HG02642 (cell line): ENCODE measurements around the gene TERC.
A peak's percentile ranks its signal among the peaks of the same experiment; 100 is the strongest.

Experiments
- ATAC-seq: cut with Tn5 transposase; IDR thresholded peaks from one replicate; pipeline ENCODE4 v1.9.1; 2021; ENCODE audit warnings: mild to moderate bottlenecking; ENCODE audit not compliant: unreplicated experiment, poor library complexity

Gene TERC

DNA sequence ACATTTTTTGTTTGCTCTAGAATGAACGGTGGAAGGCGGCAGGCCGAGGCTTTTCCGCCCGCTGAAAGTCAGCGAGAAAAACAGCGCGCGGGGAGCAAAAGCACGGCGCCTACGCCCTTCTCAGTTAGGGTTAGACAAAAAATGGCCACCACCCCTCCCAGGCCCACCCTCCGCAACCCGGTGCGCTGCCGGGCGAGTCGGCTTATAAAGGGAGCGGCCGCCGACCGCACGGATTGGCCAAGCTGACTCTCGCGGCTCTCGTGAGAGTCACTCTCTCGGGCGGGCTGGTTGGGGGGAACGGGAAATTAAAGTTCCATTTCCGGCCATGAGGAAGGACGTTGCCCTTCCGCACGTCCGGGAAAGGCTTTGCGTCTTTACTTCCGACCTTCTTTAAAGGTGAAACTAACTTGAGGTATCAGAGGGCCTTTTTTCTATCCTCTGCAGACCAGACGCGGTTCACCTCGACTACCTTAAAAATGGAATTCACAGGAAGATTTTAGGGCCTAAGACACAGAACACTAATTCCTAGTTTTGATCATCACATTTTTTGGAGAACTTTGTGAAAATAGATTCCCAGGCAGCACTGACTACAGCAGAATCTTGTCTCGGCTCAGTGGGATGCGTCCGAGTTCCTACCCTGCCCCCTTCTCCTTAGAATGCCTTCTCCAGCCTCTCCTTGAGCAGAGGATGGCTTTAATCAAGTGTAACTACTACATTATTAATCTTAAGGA, at the start of gene TERC:
Gene TERC (minus strand): TSS at position 179 of the 731 bp plus-strand sequence.
- peak; percentile 81 for ATAC-seq

- ATAC-seq, result peak; percentile 92
Observed at GRCh38 chr3:169813757-169814517, 49.1 kb upstream of the TERC start.

- no peak for ATAC-seq
Observed at GRCh38 chr3:169813278-169813677, 48.4 kb upstream of the TERC start.

GRCh38 chr3:169812332-169813235, 47.7 kb upstream of the TERC start, which contains the start of the genes LRRC34 and LRRIQ4:
Gene LRRC34, minus strand, starts transcription at chr3:169812904. Its CDS starts 356 bp downstream, at chr3:169812548.
Gene LRRIQ4, plus strand, starts transcription at chr3:169812870. Its CDS starts 9,052 bp downstream, at chr3:169821922.
- peak; percentile 71 for ATAC-seq

DNA sequence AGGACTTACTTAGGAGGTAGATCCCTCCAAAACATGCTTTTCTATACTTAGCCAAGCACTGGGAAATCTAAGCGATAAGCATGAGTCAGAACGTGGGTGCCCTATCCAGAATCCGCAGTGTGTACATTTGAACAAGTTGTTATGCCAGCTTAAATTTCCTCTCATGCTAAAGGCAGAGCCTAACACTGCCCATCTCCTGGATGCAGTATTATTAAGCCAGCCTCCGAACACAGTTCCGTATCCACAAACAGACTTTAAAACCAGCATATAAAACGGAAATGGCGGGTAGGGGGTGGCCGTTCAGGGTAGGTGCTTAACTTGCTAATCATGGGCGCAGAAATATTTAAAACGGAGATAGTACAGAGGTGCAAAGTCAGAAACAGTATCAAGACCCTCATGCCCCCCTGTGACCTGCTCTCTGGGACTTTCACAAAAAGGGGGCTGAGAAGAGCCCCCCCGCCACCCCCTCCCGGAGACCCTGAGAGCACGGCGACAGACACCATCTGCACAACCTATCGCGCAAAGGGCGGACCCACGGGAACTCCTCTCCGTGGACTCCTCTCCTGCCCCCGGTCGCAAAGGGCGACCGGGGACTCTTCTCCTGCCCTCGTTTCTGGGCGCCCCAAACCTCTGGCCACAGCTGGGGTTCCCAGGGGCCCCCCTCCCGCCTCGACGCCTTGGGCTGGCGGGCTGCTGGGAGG, 46.9 kb upstream of the TERC start:
- peak; percentile 4 for ATAC-seq

DNA sequence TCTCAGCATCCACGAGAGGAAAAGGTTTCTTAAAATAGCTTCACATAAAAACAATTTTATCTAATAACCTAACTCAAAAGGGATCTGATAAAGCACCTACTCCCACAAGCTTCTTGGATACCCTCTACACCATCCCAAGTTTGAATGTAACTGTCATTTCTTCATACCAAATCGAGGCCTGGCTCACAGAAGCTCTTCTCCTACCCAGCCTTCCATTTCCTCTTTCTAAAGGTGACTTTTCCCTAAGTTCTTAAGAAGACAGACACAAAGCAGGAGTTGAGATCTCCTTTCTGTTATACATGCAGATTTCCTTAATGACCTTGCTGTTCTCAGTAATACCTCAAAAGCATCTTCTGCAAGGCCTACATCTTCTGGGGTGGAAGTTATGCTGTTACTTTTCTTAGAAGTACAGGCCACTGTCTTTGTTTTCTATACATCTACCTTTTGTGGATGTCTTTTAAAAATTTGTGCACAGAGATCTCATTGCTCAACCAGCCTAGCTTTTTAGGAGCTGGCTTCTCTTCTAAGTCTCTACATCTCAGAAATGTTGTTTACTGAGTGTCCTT, 44.5 kb upstream of the TERC start:
- ATAC-seq, result no peak

GRCh38 chr3:169804681-169805080, 39.8 kb upstream of the TERC start:
- ATAC-seq, result no peak

DNA sequence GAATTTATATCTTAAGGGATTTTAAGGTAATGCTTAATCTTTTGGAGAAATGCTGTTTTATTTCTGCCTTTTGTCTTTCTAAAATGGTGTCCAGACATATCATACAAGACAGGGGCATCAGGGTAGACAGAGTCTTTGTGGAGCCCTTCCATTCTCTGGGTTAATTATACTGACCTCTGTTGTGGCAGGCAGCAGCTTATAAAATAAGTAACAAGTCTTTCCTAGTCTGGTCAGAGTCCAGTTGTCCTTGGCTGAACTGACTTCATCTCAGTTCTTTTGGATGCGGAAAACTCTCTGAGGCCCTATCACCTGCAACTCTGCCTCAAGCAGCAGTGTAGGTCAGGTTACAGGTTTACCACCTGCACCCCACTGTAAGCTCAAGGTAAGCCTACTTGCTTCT, 27.5 kb upstream of the TERC start:
- ATAC-seq, result no peak

GRCh38 chr3:169790687-169791429, 26.0 kb upstream of the TERC start:
- no peak for ATAC-seq

- ATAC-seq, result no peak
Observed at GRCh38 chr3:169790219-169790618, 25.4 kb upstream of the TERC start.

DNA sequence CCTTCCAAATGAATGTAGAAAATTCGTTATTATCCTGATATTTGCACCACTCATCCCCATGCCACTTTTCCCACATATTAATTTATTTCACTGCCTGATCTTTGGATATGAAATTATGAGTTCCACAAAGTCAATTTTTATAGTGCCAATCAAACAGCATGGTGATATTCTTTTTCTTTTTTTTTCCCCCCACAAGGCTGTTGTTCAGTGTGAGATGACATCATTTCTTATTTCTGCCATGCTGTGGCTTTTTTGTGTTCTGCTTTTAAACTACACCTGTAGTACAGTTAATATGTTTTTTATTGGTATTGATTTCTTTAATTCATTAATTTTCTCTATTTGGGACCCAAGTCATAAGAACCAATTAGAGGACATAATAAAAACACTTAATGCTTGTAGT, 22.9 kb upstream of the TERC start:
- no peak for ATAC-seq

DNA sequence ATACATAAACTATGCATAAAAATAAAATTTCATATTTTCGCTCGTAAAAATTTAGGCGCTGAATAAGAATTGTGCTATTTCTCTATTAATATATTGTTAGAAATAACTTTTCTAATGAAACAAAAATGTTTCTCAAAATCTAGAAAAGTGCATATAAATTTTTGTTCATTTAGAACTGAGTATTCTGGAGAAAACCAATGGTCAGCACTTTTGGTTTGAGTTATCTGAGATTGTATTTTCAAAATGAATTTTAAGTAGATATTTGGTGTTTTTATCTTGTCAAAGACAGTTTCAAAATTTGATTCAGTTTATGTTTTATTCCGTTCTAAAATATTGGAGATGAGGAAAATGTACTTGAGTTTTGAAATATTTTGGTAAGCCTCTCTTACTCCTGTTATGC, 22.3 kb upstream of the TERC start:
- no peak for ATAC-seq

DNA sequence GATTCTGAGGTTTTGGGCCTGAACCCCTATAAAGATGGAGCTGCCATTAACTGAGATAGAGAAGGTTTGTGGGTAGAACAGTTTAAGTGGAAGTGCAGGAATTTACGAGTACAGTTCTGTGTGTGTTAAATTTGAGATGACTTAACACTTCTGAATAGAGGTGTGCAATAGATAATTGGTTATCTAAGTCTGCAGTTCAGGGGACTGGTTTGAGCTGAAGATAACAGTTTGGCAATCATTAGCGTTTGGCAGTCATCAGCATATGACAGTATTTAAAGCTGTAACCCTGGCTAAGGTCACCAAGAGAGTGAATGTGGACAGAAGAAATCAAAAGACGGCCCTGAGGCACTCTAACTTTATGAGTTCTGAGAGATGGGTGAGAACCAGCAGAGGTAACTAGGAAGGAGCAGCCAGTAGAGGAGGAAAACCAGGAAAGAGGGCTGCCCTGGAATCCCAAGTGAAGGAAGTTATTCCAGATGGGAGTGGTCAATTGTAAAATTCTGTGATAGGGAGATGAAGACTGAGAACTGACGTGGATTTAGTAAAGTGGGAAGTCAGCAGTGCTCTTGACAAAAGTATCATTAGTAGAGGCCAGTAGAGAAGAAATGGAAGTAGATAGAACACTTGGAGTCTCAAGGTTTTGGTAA, 16.5 kb upstream of the TERC start:
- no peak for ATAC-seq

- ATAC-seq, result no peak
Observed at GRCh38 chr3:169780742-169781141, 15.9 kb upstream of the TERC start.

DNA sequence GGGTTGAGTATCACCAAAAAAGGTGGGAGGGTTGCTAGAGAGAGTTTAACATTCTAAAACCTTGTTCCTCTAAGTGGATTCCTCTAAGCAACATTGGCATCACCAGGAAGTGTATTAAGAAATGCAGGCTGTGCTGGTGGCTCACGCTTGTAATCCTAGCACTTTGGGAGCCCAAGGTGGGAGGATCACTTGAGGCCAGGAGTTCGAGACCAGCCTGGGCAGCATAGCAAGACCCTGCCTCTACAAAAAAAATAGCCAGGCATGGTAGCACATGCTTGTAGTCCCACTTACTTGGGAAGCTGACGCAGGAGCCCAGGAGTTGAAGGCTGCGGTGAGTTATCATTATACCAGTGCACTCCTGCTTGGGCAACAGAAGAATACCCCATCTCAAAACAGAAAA, 13.0 kb upstream of the TERC start:
- ATAC-seq, result no peak

DNA sequence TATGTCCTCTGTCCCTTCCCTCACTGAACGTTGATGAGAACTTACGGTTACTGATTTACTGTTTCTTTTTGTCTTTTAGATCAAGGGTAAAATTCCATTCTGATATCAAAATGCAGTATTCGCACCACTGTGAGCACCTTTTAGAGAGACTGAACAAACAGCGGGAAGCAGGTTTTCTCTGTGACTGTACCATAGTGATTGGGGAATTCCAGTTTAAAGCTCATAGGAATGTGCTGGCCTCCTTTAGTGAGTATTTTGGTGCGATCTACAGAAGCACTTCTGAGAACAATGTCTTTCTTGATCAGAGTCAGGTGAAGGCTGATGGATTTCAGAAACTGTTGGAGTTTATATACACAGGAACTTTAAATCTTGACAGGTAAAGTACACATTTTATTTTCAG, 9.3 kb upstream of the TERC start:
- no peak for ATAC-seq

DNA sequence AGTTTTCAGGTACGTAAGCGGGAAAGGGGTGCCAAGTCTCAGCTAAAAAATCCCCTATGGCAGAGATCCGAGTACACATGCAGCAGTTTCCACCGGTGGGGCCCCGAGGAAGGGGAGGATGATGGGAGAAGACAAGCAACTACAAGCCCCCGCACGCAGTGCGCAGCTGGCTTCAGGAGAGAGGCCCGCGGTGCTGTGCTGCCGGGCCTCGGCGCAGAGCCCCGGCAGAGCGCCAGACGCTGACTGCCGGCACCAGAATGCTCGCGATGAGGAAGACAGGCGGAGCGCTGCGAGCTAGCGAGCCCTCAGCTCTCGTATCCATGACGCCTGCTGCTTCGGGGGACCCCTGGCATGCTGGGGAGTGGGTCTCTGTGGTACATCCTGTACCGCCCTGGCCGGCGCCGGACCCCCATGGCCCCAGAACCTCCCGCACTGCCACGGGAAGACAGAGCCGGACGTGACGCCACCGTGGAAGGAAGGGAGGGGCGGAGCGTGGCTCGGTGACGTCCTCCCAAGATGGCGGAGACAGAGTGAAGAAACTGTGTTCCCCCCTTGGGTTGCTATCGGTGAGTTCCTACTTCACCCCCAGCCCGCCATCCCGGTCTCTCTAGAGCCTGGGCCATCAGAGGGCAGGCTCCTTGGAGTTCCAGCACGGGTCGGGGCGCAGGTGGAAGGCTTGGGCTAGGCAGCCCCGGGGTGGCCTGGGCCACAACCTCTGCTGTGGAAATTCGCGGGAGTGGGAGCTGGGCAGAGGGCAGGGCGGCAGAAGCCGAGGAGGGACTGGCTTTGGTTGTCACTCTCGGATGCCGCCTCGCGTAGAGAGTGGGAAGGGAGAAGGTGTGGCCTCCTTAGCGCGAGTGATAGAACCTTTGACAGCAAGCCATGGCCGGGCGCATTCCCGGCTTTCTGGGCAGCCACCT, 8.3 kb upstream of the TERC start, which contains the start of gene MYNN:
Gene MYNN (plus strand): TSS at position 500 of the 920 bp plus-strand sequence. CDS start 900 bp downstream, outside the sequence.
- ATAC-seq, result peak; percentile 88
